ENCODE data around the gene RBM12. TPM values are rescaled to one million over a fixed set of nuclear protein-coding genes. Genes with fewer than 3 reads are reported as not detected.
"Not testable (repeated sequence)": the region's sequence is repeated elsewhere in the genome, so short reads cannot be mapped to it uniquely, and the experiment has no call there.

The RBM12 gene
- total RNA-seq, 1 donor from 2014 or later: 72.5 TPM

GRCh38 chr20:35690265-35690664 lies 25.6 kb upstream of the RBM12 start:
- Histone ChIP-seq H3K9me3 (no peaks in the 10 kb centered on the region), H3K4me1 (no peaks in the 10 kb centered on the region), H3K27ac (no peak overlapping the region), H3K36me3 (peaks cover 75% of the 10 kb centered on the region), H3K4me3 (no peak overlapping the region), H3K27me3 (no peaks in the 10 kb centered on the region)
- intact Hi-C loops (cut with DNase I): no loop called here
- no peak for TF ChIP-seq CTCF (IDR thresholded peaks at IDR 0.05)
- DNase-seq (peak; percentile 2), ATAC-seq (no peak)

GRCh38 chr20:35686872-35687271 lies 22.2 kb upstream of the RBM12 start:
- peak; percentile 19 for TF ChIP-seq CTCF (IDR thresholded peaks at IDR 0.05)
- H3K36me3 ChIP-seq: peaks cover 51% of the 10 kb centered on the region
- H3K27me3 ChIP-seq; ATAC-seq; H3K4me1 ChIP-seq; H3K4me3 ChIP-seq; H3K9me3 ChIP-seq; intact Hi-C loops (cut with DNase I); H3K27ac ChIP-seq: not testable (repeated sequence)
- DNase-seq: peak; percentile 33

- intact Hi-C loops (cut with DNase I); H3K9me3 ChIP-seq; H3K27me3 ChIP-seq; H3K27ac ChIP-seq; ATAC-seq; H3K4me3 ChIP-seq; H3K4me1 ChIP-seq: not testable (repeated sequence)
- peak; percentile 28 for DNase-seq
- H3K36me3 ChIP-seq: peaks cover 44% of the 10 kb centered on the region
These were observed 20.7 kb upstream of the RBM12 start for GRCh38 chr20:35685368-35685767.

GRCh38 chr20:35681960-35682359 lies 17.3 kb upstream of the RBM12 start:
- Histone ChIP-seq H3K27me3 (no peaks in the 10 kb centered on the region), H3K9me3 (no peaks in the 10 kb centered on the region), H3K27ac (no peak overlapping the region), H3K36me3 (peaks cover 30% of the 10 kb centered on the region), H3K4me3 (no peak overlapping the region), H3K4me1 (no peaks in the 10 kb centered on the region)
- DNase-seq (no peak), ATAC-seq (no peak)
- intact Hi-C loops (cut with DNase I): no loop called here
- no peak for TF ChIP-seq CTCF (IDR thresholded peaks at IDR 0.05)

GRCh38 chr20:35680452-35681183 lies 15.9 kb upstream of the RBM12 start:
- intact Hi-C loops (cut with DNase I): no loop called here
- Histone ChIP-seq H3K27me3 (no peaks in the 10 kb centered on the region), H3K27ac (no peak overlapping the region), H3K4me3 (no peak overlapping the region), H3K4me1 (no peaks in the 10 kb centered on the region), H3K9me3 (no peaks in the 10 kb centered on the region), H3K36me3 (peaks cover 27% of the 10 kb centered on the region)
- TF ChIP-seq CTCF (IDR thresholded peaks at IDR 0.05): no peak
- no peak for DNase-seq
- peak; percentile 70 for ATAC-seq

- H3K4me3 ChIP-seq: no peak overlapping the region
- TF ChIP-seq CTCF (IDR thresholded peaks at IDR 0.05): no peak
- DNase-seq: no peak
- no peaks in the 10 kb centered on the region for H3K9me3 ChIP-seq
- no peak overlapping the region for H3K27ac ChIP-seq
- no peaks in the 10 kb centered on the region for H3K27me3 ChIP-seq
- H3K36me3 ChIP-seq: peaks cover 67% of the 10 kb centered on the region
- intact Hi-C loops (cut with DNase I): no loop called here
- no peaks in the 10 kb centered on the region for H3K4me1 ChIP-seq
- no peak for ATAC-seq
These were observed 10.2 kb upstream of the RBM12 start for GRCh38 chr20:35674921-35675320.

Data from upper lobe of right lung (tissue), 1 donor.